ENCODE results near the gene NAA10.

The NAA10 gene

DNA sequence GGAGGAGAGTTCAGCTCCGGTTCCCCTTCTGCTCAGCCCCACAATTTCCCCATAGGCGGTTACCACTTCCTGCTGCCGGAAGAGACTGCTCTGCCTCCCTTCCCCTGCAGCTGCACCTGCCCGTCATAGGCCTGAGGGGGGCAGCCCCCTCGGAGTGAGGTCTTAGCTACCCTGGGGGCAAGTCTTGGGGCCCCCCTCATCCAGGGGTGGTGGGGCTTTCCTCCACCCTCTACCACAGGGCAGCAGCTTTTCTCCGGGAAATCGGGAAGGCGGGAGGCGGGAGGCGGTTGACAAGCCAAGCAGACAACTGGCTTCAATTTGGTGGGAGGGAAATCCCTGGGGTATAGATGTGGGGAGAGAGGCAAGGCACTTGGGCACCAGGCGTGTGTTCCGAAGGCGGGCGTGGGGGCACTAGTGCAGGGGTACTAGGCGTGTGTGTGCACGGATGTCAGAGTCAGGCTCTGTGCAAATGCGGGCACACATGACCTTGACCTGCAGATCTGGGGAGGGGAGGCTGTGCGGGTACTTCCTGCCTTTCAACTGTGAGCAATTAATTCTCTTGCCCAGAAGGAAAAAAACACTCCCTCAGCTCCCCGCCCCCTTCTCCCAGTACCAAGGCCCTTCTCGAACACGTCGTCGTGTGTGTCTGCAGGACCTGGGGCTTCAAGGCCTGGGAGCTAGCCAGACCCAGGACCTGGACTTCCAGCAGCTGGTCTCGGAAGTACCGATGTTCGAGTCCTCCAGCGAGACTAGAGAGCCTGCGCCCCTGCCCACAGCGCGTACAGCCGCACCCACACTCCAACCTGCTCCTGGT is 7.8 kb downstream of the NAA10 start:
- no peak for DNase-seq

DNA sequence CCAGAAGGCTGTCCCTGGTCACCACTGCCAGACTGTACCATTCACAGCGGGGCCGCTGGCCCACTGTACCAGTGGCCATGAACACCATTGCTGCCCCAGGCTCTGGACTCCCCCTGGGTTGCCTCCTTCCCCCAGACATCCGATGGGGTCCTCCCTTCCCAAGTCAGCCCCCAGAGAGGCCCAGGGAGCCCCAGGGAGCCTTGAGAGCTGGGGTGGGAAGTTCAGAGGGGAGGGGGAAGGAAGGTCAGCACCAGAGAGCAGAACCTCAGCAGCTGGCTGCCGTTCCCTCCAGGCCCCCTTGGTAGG is 8.3 kb downstream of the NAA10 start:
- DNase-seq = no peak

DNA sequence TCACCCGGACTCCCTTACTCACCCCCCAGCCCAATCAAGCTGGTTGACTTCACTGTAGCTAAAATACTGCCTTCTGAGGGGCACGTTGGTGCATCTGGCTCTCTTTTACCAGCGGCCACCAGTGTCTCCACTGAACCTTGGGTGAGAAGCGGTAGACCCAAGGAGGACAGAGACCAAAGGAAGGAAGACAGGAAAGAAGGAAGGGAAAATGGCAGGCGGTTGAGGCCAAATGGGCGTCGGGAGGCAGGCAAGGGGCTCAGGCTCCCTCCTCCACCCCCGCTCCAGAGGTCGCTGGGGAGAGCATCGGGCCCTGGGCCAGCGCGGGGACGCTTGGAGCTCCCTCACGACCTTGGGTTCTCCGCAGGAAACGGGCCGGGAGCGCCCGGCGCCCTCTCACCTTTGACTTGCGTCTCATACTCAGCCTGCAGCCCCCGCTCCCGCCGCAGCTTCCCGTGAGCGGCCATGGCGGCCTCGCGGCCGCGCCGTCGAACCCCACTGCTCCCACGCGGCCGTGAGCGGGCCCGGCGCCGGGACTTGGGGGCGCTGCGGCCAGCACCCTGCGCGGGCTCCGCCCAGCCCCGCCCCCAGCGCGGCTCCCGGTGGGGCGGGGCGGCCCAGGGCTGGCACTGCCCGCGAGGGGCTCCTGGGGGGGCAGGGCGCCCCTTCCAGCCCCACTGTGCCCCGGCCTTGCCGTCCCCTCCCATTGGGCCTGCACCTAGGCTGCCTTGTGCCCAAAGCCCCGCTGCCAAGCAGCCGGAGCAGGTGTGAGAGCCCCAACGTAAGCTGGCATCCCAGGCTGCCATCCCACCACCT is 8.9 kb downstream of the NAA10 start, which contains the start of gene ARHGAP4:
Gene ARHGAP4 (minus strand): TSS at position 526 of the 813 bp plus-strand sequence. CDS start 62 bp downstream, at position 464.
- DNase-seq = no peak

DNA sequence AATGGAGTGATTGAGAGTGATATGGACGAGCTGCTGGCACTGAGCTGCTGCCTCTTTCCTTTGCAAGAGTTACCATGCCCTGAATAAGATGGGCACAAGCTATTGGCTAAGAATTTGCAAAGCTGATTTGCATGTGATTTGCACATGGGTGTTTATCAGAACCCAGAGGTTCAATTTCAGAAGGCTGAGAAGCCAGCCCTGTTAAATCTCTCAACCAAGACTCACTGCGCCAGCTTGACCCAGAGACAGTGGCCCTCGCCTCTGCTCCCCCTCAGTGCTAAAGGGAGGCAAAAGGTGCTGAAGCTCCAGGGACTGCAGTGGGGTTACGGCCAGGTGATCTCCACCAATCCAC is 9.5 kb downstream of the NAA10 start:
- DNase-seq = no peak

DNA sequence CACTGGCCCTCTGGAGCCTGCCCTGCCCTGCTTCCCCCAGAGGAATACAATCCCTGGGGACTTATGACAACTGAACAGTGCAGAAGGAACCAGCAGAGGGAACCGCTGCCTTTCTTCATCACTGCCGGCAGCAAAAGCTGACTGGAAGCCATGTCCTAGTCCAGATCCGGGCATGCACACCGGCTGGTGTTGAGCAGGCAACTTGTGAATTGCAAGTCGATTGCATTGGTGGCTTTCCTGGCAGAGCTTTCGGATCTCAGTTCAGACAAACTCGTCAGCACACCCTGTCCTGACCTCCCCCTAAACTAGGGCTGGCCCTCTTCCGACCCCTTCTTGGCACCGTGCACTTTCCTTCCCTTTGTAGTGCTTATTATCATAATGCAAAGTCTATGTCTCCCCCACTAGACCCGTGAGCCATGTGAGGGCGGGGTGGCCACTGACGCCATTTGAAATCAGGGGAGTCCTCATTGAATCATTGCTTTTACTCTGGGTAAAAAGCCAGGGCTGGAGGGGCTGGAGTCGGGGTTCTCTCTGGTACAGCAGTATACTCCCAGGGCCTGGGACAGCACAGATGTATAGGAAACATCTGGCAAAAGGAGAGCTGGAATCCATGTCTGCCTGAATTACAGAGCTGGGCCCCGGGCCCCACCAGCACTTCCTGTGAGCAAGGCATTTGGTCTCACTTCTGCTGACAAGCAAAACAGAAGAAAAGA is 10.5 kb downstream of the NAA10 start:
- DNase-seq = peak; percentile 37

DNA sequence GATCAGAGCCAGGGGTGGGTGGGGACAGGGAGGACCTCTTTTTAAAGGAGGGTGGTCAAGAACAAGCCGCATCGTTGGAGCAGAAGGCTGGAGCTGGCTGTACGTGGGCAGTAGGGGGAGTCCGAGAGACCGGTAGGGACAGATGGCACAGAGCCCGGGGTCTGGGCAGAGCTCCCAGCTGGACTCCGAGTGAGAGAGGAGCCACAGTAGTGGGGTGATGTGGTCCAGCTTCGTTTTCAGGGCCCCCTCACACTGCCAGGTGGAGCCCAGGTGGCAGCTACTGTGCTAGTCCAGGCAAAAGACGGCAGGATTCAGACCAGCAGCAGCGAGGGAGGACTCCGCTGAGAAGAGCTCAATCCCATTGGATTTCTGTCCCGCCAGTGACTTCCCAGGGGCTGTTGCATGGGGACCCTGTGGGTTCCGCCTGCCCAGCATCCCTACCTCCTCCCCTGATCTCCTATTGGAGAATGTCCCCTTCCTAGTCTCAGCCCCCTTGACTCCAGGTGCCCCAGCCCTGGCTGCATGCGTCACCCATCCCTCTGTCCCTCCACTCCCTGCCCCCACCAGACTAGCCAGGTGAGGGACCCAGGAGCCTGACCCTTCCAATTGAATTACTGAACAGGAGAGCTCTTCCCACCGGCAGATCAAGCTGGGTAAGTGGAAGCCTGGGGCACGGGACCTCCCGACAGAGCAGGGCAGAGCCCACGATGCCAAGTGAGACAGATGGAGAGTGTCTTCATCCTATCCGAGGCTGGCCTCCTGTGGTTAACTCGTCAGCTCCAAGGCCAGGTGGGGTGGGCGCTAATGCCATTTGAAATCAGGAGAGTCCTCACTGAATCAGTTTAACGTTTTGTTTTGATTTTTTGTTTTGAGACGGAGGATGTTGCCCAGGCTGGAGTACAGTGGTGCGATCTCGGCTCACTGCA is 11.6 kb downstream of the NAA10 start:
- peak; percentile 53 for DNase-seq

DNA sequence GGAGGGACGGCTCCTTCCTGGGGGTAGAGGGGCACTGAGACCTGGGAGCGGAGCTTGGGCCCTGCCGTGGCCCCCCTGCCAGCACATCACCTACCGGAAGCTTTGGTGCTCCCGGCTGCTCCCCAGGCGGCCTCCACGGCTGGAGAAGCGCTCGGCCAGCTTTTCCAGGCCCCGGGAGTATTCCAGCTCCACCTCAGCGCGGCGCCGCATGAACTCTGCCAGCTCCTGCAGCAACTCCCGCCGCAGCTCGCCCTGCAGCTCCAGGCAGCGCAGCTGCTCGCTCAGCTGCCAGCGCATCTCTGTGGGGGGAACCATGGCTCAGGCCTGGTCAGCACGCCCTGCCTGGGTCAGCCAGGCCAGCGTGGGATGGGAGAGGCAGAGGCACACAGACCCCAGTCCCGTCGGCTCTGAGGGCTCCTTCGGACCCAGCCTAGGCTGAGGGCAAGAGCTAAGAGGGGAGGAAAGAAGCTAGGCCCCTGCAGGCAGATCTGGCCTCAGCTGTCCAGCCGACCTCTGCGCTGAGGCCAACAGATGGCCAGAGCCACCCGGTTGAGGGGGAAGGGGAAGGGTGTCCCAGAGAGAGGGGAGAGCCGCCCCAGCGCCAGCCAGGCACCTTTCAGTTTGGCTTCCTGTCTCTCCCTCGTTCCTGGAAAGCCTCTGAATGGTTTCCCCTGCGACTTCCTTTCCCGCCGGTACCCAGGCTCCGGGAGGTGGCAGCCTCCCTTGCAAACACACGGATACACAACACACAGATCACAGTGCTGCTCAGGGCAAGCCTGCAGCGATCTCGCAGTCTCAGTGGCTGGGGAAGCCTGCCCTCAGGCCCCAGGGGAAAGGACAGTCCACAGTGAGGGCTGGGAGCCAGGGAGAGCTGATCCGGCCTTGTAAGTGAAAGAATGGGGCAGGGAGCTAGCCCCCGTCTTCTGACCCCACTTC is 13.1 kb downstream of the NAA10 start:
- DNase-seq = peak; percentile 29

DNA sequence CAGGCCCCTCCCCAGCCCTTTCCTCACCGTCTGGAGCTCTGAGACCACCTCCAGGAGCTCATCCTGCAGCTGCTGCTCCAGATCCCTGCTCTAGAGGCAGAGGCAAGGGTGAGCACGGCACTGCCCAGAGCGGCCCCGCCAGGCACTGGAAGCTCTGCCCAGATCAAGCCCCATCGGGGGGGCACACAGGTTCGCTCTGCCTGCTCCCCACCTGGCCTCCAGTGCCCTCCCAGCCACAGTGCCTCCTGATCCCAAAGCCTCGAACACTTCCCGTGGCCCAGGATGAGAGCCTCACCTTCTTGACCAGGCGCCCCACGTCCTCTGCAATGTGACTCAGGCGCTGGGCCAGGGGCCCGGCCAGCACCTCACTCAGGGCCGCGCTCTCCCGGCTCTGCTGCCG is 13.8 kb downstream of the NAA10 start:
- no peak for DNase-seq

DNA sequence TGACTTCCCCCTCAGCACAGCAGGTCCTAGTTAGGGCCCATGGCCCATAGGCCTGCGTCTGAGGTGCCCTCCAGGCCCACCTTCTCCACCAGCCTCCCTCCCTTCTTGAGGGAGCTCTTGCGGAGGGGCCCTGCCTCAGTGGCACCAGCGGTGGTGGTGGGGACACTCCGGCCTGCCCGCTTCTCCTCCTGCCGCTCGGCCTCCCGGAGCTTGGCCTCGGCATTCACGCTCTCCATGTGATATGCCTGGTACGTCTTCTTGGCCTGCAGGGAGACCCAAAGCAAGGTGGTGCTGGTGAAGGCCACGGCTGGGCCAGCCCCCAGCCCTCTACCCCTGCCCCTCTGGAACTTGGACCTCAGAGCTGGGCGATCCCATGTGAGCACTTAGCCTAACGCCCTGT is 14.3 kb downstream of the NAA10 start:
- DNase-seq = no peak

DNA sequence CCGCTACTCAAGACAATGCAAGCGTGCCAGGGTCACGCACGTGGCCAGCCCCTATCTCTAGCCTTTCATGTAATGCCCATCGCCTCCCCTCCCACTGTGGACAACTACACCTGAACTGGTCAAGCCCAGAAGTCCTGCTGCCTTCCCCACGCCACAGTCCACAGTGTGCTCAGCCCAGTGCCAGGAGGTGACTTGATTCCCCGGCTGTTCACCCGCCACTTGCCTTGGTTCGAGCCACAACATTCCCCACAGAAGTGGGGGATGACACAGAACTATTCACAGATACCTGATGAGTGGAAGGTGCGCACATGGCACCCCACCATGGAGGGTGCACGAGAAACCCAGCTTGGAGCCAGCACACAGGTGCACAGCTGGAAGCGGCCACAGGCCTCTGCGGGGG is 15.6 kb downstream of the NAA10 start:
- DNase-seq = no peak

DNA sequence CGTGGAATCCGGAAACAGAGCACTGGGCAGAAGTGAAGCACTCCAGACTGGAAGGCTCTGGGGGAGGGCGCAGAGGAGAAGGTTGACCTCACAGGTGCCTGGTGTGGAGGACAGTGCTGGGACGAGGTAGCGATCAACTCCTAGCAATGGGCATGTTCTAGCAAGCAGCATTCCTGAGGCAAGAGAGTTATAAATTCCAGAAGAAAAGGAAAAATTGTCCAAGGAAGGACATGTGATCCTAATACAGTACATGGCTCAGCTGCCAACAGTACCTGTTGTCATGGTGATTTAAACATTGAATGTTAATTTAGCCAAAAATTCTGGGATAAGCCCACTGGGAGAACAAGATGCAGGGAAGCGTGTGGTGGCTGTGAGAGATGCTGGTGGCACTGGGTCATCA is 17.0 kb downstream of the NAA10 start:
- no peak for DNase-seq

DNA sequence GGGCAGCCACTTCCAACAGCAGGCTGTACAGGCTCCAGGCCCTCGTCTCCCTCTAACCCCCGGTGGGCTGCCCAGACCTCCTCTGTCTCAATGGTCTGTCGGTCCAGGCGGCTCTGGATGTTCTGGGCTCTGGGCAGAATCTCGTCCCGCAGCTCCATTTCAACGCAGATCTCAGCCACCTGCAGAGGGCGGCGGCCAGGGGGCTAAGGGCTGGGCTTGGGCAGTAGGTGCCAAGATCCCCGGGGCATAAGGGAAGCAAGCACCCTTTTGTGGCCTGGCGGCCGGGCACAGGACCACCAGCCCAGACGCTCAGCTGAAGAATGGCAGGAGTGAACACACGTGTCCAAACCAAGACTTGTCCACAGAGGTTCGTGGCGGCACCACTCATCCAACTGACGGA is 21.1 kb downstream of the NAA10 start:
- DNase-seq = no peak

DNA sequence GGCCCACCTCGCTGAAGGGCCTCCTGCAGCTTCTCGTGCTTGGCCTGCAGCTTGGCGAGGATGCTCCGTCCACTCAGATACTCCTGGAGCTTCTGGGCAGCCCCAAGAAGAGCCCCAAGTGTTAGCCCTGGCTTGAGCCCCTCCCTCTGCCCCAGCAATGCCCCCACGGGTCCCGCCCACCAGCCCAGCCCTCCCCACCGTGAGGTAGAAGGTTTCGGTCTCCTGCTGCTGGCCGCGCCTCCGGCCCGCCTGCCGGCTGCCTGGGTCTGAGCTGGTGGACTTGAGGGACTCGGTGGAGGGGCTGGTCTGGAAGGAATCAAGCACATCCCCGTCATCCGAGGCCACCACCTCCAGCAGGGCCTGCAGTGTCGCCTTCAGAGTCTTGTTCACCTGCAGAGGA is 21.6 kb downstream of the NAA10 start:
- no peak for DNase-seq

DNA sequence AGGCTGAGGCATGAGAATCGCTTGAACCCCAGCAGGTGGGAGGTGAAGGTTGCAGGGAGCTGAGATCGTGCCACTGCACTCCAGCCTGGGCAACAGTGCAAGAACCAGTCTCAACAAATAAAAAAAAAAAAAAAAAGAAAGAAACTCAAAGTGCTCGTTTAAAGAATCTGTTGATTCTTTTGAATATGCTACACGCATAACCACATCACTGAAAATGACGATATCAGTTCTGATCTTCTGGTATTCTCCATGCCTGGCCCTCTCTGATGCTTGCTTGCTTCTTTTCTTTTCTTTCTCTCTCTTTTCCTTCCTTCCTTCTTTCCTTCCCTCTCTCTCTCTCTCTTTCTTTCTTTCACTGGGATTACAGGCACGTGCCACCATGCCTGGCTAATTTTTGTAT is 23.0 kb downstream of the NAA10 start:
- DNase-seq = no peak

DNA sequence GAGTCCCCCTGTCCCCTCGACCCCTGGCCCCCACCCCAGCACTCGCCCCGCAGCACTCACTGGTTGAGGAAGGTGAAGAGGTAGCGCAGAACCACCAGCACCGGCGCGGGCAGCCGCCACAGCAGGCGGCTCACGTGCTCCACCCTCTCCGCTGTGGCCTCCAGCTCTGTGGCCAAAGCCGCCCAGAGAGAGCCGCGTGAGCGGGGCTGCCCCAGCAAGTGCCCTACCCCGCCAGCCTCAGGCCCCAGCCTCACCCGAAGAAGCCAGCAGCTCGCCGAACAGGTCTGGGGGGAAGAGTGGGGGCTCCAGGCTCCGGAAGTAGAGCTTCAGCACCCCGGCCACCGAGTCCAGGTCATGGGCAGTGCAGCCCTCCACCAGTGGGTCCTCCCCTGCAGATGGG is 24.4 kb downstream of the NAA10 start:
- DNase-seq = no peak

DNA sequence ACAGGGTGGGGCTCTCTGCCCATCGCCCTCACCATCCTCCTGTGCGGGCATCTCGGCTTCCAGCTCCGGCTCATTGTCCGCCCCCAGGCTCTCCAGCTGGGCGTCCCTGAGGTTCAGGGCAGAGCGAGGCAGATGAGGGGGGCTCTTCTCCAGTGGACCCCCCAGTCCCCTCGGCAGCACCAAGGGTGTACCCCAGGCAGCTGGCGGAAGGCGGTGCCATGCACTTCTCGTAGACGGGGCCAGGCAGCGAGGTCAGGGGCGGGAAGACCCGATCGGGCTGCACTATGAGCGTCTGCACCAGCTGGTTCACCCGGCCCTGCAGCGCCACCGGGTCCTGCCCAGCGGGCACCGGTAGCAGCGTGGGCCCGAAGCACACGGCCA is 24.9 kb downstream of the NAA10 start:
- no peak for DNase-seq

DNA sequence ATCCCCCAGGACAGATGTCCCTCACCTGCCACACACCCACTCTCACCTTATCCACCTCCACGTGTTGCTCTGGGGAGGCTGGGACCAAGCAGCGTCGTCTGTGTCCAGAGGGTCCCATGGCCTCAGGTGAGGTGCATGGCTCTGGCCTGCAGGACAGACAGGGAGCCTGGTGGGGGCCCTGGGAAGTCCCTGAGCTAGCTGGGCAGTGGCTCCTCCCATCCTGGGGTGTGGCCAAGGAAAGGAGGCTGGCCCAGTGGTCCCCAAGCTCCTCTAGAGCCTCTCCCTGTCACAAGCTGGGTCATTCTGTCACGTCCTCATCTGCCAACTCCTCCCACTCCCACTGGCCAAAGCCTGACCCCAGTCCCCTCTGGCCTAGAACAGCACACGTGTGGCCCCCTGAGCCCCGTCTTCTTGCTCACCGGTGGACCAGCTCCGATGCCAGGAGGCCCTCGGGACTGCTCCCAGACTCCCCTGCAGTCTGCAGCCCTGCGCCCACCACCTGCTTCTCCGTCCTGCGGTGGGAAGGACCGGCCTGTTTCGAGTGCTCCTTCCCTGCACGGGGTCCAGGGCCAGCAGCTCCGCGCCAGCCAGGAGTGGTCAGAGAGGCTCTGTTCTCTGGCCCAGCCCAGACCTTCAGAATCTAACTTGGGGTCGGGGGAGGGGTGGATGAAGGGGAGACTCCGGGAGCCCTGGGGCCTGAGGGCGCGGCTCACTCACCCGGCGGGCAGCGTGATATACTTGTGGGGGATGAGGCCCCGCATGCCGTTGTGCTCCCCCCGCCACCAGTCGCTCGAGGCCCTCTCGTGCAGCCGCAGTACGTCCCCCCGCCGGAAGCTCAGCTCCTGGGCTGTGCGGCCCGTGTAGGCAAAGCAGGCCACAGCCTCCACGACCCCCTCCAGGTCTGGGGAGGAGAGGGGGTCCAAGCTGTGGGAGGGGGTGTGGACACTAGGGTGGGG is 25.5 kb downstream of the NAA10 start:
- no peak for DNase-seq

DNA sequence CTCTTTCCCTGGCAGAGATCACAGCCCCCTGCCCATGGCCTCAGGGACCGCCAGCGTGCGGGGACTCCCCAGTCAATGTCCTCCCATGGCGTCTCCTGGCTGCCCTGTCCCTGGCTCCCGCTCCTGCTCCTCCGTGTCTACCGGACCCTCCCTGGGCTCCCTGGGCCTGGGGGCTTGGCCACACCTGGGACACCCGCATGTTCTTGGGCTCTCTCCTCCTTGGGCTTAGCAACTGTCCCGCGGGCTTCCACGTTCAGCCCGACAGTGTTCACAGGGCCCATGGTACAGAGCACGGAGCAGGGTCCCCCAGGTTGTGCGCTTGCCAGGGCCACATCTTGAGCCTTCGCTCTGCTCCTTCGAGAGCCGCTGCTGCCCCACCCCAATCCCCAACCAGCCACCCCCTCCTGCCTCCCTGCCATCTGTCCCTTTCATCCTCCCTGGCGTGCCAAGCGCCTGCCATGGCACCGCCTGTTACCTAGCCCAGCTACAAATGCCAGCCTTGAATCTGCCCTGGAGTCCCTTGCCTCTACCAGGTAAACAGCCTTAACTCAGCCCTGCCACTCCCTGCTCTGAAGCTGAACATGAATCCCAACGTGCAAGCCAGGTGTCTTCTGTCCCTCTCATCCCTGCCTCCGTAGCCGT is 26.5 kb downstream of the NAA10 start:
- DNase-seq = no peak

DNA sequence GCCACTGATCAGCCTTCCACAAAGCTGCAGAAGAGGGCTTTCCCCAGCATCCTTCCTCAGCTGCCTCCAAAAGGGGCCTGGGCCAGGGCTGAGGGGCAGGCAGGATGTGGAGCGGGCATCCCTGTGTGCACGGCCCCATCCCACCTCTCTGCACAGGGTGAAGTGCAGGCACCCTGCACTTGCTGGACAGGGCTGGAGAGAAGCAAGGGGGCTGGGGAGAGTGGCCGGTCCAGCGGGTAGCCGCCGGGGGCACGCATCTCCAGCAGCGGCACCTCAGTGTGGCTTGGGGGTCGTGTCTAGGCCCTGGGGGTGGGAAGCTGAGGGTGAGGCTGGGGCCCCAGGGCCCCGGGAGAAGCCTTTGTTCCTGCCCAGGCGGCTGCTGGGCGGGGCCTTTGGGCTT is 27.4 kb downstream of the NAA10 start:
- no peak for DNase-seq
